GM12878 (cell line): ENCODE measurements around the gene PLEKHM3. TPM values are rescaled to one million over a fixed set of nuclear protein-coding genes. Genes with fewer than 3 reads are reported as not detected.

Experiments used
- ATAC-seq: fragments of 200-7000 bp; cut with Tn5 transposase; 3 replicates; pipeline ENCODE4 v1.9.1; 2020; ENCODE audit warnings: mild to moderate bottlenecking, moderate library complexity
- BruUV-seq: library from RNA; stranded (reverse); fragments of 400-500 nt; replicated peaks from 2 replicates; lab custom pipeline; 2021; lab: Mats Ljungman, UMichigan
- CTCF ChIA-PET: fragments of 300-600 bp; sonication (Branson Sonifier 250); formaldehyde crosslinking; extraction: SDS; loops from one replicate; lab custom pipeline; 2021; ENCODE audit warnings: inconsistent platforms; lab: Yijun Ruan, JAX
- POLR2A ChIA-PET: fragments of 350-600 bp; formaldehyde crosslinking; extraction: SDS; loops from one replicate; lab custom pipeline; 2021; ENCODE audit warnings: inconsistent platforms; lab: Charles Lee
- RAD21 ChIA-PET: fragments of 300-600 bp; sonication (Branson Sonifier 250); formaldehyde crosslinking; loops from one replicate; lab custom pipeline; 2023; ENCODE audit warnings: antibody characterized with exemption; ENCODE audit not compliant: unreplicated experiment; lab: Charles Lee
- SMC1A ChIA-PET: fragments of 300-600 bp; sonication (Branson Sonifier 250); formaldehyde crosslinking; loops from one replicate; lab custom pipeline; 2023; ENCODE audit not compliant: unreplicated experiment, uncharacterized antibody; lab: Charles Lee
- DNase-seq: peaks from one replicate; pipeline ENCODE4 v3.0.0-alpha.2; 2011; ENCODE audit warnings: low read depth, low spot score
- FAIRE-seq: peaks from 3 replicates; lab custom pipeline; 2011; peaks lifted over from hg19 to GRCh38; lab: Jason Lieb, UNC
- H2AFZ ChIP-seq: 2 replicates; pipeline ENCODE4 v1.6.0; 2011; ENCODE audit warnings: low read depth, low read length, control low read depth; ENCODE audit not compliant: control insufficient read depth
- H3K27ac ChIP-seq: 2 replicates; pipeline ENCODE4 v1.5.1; 2011; ENCODE audit warnings: control low read depth; ENCODE audit not compliant: control insufficient read depth, insufficient read depth
- H3K27me3 ChIP-seq, 2 experiments: replicated peaks in 1 of 2; 2 replicates each; pipeline versions ENCODE4 v1.6.0 to v1.6.1; 2011; ENCODE audit warnings: low read length in 1 of 2; ENCODE audit not compliant: control insufficient read depth in 2 of 2, insufficient read depth in 2 of 2
- H3K36me3 ChIP-seq, 2 experiments: 2 replicates each; pipeline ENCODE4 v1.5.1; 2011; ENCODE audit warnings: low read length in 1 of 2; ENCODE audit not compliant: control insufficient read depth in 2 of 2, insufficient read depth in 2 of 2
- H3K4me1 ChIP-seq: 2 replicates; pipeline ENCODE4 v1.6.1; 2011; ENCODE audit warnings: mild to moderate bottlenecking, low read length, moderate library complexity, mixed read lengths; ENCODE audit not compliant: control insufficient read depth, insufficient read depth
- H3K4me2 ChIP-seq: 2 replicates; pipeline ENCODE4 v1.6.0; 2011; ENCODE audit warnings: control low read depth; ENCODE audit not compliant: control insufficient read depth, insufficient read depth
- H3K4me3 ChIP-seq: fragments of 200-600 bp; sonication (generic); 2 replicates; pipeline ENCODE4 v1.5.1; 2016
- H3K79me2 ChIP-seq: 2 replicates; pipeline ENCODE4 v1.6.0; 2011; ENCODE audit warnings: low read length; ENCODE audit not compliant: control insufficient read depth, insufficient read depth
- H3K9ac ChIP-seq: 2 replicates; pipeline ENCODE4 v1.8.0; 2011; ENCODE audit warnings: low read length, control low read depth, mixed read lengths; ENCODE audit not compliant: control insufficient read depth, insufficient read depth
- H3K9me3 ChIP-seq: replicated peaks from 3 replicates; pipeline ENCODE4 v1.5.1; 2011; ENCODE audit warnings: mild to moderate bottlenecking, low read length; ENCODE audit not compliant: control insufficient read depth, insufficient read depth
- H4K20me1 ChIP-seq: 2 replicates; pipeline ENCODE4 v1.6.0; 2011; ENCODE audit not compliant: control insufficient read depth, insufficient read depth
- ATF7 ChIP-seq: fragments of 450-650 bp; IDR thresholded peaks from 2 replicates; pipeline ENCODE4 v1.6.1; 2016; ENCODE audit warnings: low read depth, mild to moderate bottlenecking
- BRCA1 ChIP-seq: IDR thresholded peaks from 2 replicates; pipeline ENCODE4 v1.6.1; 2011; ENCODE audit warnings: low read depth, low read length, improper control_type of control experiment
- CBFB ChIP-seq: IDR thresholded peaks from 2 replicates; pipeline ENCODE4 v1.6.1; 2016; ENCODE audit warnings: antibody characterized with exemption, low read depth
- EP300 ChIP-seq, 2 experiments: fragments of 150-350 bp in 1 of 2; IDR thresholded peaks; 2 replicates each; pipeline ENCODE4 v1.6.1; 2011 to 2012; ENCODE audit warnings: low read depth in 2 of 2, low read length in 2 of 2, borderline replicate concordance in 1 of 2, improper control_type of control experiment in 1 of 2, inconsistent platforms in 1 of 2; ENCODE audit not compliant: control insufficient read depth in 1 of 2
- HDGF ChIP-seq: fragments of 450-650 bp; IDR thresholded peaks from 2 replicates; pipeline ENCODE4 v1.6.1; 2016; ENCODE audit warnings: antibody characterized with exemption
- HSF1 ChIP-seq: fragments of 150-350 bp; IDR thresholded peaks from 2 replicates; pipeline ENCODE4 v1.6.1; 2014; ENCODE audit warnings: mild to moderate bottlenecking, low read depth, low read length
- MTA3 ChIP-seq: IDR thresholded peaks from 2 replicates; pipeline ENCODE4 v1.6.1; 2012; ENCODE audit warnings: low read length, inconsistent platforms, borderline replicate concordance
- NR2F1 ChIP-seq: fragments of 450-650 bp; conservative IDR thresholded peaks from 2 replicates; pipeline ENCODE4 v1.6.1; 2017; ENCODE audit warnings: mild to moderate bottlenecking
- PML ChIP-seq: IDR thresholded peaks from 2 replicates; pipeline ENCODE4 v1.6.1; 2012; ENCODE audit warnings: low read length, inconsistent platforms
- RAD51 ChIP-seq: fragments of 450-650 bp; IDR thresholded peaks from 2 replicates; pipeline ENCODE4 v1.6.1; 2016; ENCODE audit warnings: moderate library complexity, mild to moderate bottlenecking, inconsistent platforms
- RB1 ChIP-seq: fragments of 450-650 bp; formaldehyde crosslinking; IDR thresholded peaks from 2 replicates; pipeline ENCODE4 v1.6.1; 2017; ENCODE audit warnings: mild to moderate bottlenecking, borderline replicate concordance
- RUNX3 ChIP-seq: IDR thresholded peaks from 2 replicates; pipeline ENCODE4 v1.6.1; 2012; ENCODE audit warnings: low read length, inconsistent platforms
- SMC3 ChIP-seq: IDR thresholded peaks from 2 replicates; pipeline ENCODE4 v1.6.1; 2011; ENCODE audit warnings: low read length, improper control_type of control experiment, borderline replicate concordance
- SUPT20H ChIP-seq: IDR thresholded peaks from 2 replicates; pipeline ENCODE4 v1.6.1; 2011; ENCODE audit warnings: low read depth, mild to moderate bottlenecking, low read length, moderate library complexity, borderline replicate concordance; ENCODE audit not compliant: control insufficient read depth
- SUZ12 ChIP-seq: fragments of 200-600 bp; sonication (generic); IDR thresholded peaks from one replicate; pipeline ENCODE4 v1.6.1; 2018; ENCODE audit warnings: antibody characterized with exemption, mild to moderate bottlenecking; ENCODE audit not compliant: unreplicated experiment
- TBL1XR1 ChIP-seq: IDR thresholded peaks from 2 replicates; pipeline ENCODE4 v1.6.1; 2012; ENCODE audit warnings: low read depth, low read length, improper control_type of control experiment
- TCF3 ChIP-seq: IDR thresholded peaks from 2 replicates; pipeline ENCODE4 v1.6.1; 2012; ENCODE audit warnings: low read depth, mild to moderate bottlenecking, low read length, borderline replicate concordance; ENCODE audit not compliant: insufficient read depth
- WGBS: methylation state at CpG from one replicate; pipeline ENCODE4 v1.1.6; 2016; ENCODE audit warnings: low lambda C conversion rate; ENCODE audit not compliant: insufficient replicate concordance, insufficient coverage; ENCODE audit errors: missing lambda C conversion rate; 5-methylcytosine and 5-hydroxymethylcytosine counted together
- in situ Hi-C: fragments of 300-500 bp; cut with MboI; formaldehyde crosslinking; loops from 9 replicates; pipeline ENCODE4 v1.14.3; 2018; ENCODE audit warnings: mixed read lengths
- intact Hi-C: fragments of 100-400 bp; cut with micrococcal nuclease; formaldehyde crosslinking; loops from one replicate; pipeline ENCODE4 v1.14.2; 2022; ENCODE audit not compliant: unreplicated experiment
- polyA plus RNA-seq, 11 experiments: library from polyadenylated mRNA; depleted of rRNA in 4 of 11; unstranded in 6 of 11; stranded (reverse) in 5 of 11; fragments of >200 nt; fragmentation: Nextera tagmentation in 4 of 11; fragmentation: Illumina TruSeq in 1 of 11; extraction: Ambion mirVana in 4 of 11; extraction: Trizol in 1 of 11; gene quantifications; 1 replicate in 1 of 11; 2 replicates in 10 of 11; pipeline versions ENCODE4 v1.2.1 to v1.2.3, GENCODE V29; 2011 to 2016; ENCODE audit warnings: inconsistent platforms in 2 of 11, missing spikeins in 2 of 11, low read depth in 1 of 11
- total RNA-seq, 4 experiments: library from RNA; depleted of rRNA in 3 of 4; stranded (reverse); fragments of >200 nt in 3 of 4; fragmentation: Illumina TruSeq in 1 of 4; extraction: Trizol in 1 of 4; gene quantifications; 2 replicates each; pipeline versions ENCODE4 v1.2.1 to v1.2.3, GENCODE V29; 2013 to 2021
- TF ChIP-seq, protein P1 (sequence below): IDR thresholded peaks from 2 replicates; pipeline ENCODE4 v1.6.1; 2012; ENCODE audit warnings: low read depth, low read length, improper control_type of control experiment
- TF ChIP-seq, protein P2 (sequence below): IDR thresholded peaks from 2 replicates; pipeline ENCODE4 v1.6.1; 2012; ENCODE audit warnings: low read depth, low read length, improper control_type of control experiment
- TF ChIP-seq, protein P3 (sequence below): IDR thresholded peaks from 2 replicates; pipeline ENCODE4 v1.6.1; 2011; ENCODE audit warnings: mild to moderate bottlenecking, low read depth, low read length, moderate library complexity; ENCODE audit not compliant: insufficient replicate concordance

PLEKHM3 gene
- total and polyA plus RNA-seq, 10 of the 15 experiments (the other 5 are each of a cell fraction or from before 2014, with no cell fraction given): 1.4 to 5.6 (median 3.0) TPM

DNA sequence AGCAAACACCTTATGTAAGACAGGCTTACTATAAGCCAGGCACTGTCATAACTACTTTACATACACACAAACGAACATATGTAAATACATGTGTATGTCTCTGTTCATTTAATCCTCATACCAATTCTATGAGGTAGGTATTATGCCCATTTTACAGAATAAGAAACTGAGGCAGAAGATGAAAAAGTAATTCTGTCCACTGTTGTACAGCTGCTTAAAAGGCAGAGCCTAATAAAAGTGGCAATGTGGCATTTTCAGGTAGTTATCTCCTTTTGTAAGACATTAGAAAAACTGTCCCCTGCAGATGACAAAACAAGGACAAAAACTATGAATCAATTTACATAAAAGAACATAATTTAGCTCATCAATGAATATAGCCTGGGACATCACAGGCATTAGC lies 69.9 kb downstream of the PLEKHM3 start:
- Histone ChIP-seq H2AFZ (no peak overlapping the region), H3K27me3 (no peaks in the 10 kb centered on the region), H4K20me1 (no peaks in the 10 kb centered on the region), H3K27ac (no peak overlapping the region), H3K9me3 (no peaks in the 10 kb centered on the region), H3K4me3 (no peak overlapping the region), H3K36me3 (no peaks in the 10 kb centered on the region)
- ChIA-PET SMC1A (no interaction called here), CTCF (interaction anchor here (1.0 kb wide), 3 partner anchors 9 to 401 kb away, joined by 3 read pairs; no protein-coding TSS in a partner anchor), RAD21 (interaction anchor here (1.4 kb wide), 1 partner anchor 84 kb away, joined by 3 read pairs; no protein-coding TSS in a partner anchor), POLR2A (no interaction called here)
- no peak for ATAC-seq
- in situ Hi-C loops (no loop called here), intact Hi-C loops (no loop called here)
- no peak for DNase-seq
- BruUV-seq: no TSS peak
- FAIRE-seq: no peak
- TF ChIP-seq PML (no peak), TCF3 (no peak), SUPT20H (no peak), MTA3 (no peak), SMC3 (no peak), NR2F1 (no peak), RUNX3 (no peak), BRCA1 (no peak), TBL1XR1 (no peak), ATF7 (no peak), RAD51 (no peak), HDGF (no peak), EP300 (IDR thresholded peaks at IDR 0.05; ENCODE audit: borderline replicate concordance in 1 of 2, control insufficient read depth in 1 of 2, low read depth in 2 of 2, low read length in 2 of 2) (no peak), SUZ12 (no peak), HSF1 (no peak), CBFB (no peak), RB1 (no peak)
- TF ChIP-seq, protein P1, sequence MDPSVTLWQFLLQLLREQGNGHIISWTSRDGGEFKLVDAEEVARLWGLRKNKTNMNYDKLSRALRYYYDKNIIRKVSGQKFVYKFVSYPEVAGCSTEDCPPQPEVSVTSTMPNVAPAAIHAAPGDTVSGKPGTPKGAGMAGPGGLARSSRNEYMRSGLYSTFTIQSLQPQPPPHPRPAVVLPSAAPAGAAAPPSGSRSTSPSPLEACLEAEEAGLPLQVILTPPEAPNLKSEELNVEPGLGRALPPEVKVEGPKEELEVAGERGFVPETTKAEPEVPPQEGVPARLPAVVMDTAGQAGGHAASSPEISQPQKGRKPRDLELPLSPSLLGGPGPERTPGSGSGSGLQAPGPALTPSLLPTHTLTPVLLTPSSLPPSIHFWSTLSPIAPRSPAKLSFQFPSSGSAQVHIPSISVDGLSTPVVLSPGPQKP: no peak
- TF ChIP-seq, protein P2, sequence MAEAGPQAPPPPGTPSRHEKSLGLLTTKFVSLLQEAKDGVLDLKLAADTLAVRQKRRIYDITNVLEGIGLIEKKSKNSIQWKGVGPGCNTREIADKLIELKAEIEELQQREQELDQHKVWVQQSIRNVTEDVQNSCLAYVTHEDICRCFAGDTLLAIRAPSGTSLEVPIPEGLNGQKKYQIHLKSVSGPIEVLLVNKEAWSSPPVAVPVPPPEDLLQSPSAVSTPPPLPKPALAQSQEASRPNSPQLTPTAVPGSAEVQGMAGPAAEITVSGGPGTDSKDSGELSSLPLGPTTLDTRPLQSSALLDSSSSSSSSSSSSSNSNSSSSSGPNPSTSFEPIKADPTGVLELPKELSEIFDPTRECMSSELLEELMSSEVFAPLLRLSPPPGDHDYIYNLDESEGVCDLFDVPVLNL: no peak
- TF ChIP-seq, protein P3, sequence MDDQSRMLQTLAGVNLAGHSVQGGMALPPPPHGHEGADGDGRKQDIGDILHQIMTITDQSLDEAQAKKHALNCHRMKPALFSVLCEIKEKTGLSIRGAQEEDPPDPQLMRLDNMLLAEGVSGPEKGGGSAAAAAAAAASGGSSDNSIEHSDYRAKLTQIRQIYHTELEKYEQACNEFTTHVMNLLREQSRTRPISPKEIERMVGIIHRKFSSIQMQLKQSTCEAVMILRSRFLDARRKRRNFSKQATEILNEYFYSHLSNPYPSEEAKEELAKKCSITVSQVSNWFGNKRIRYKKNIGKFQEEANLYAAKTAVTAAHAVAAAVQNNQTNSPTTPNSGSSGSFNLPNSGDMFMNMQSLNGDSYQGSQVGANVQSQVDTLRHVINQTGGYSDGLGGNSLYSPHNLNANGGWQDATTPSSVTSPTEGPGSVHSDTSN: no peak
- TF ChIP-seq, all 136 proteins: peak for 0
- peaks cover 10% of the 10 kb centered on the region; the same call in 1 of the 2 replicates for H3K4me1 ChIP-seq
- no peak overlapping the region for H3K9ac ChIP-seq
- H3K4me2 ChIP-seq: no peak overlapping the region
- no peaks in the 10 kb centered on the region for H3K79me2 ChIP-seq
- WGBS: 0% methylated on average over 1 of the region's 1 CpG
